Suprapubic skin (tissue), 3 donors: ENCODE results near the gene GPR161.

Source experiments
- CTCF ChIP-seq, 2 donors: fragments of 200-600 bp in 1 of 2; fragments of 450-650 bp in 1 of 2; sonication (generic) in 1 of 2; IDR thresholded peaks; one replicate each; pipeline ENCODE4 v1.5.1; 2016 to 2019; ENCODE audit warnings: antibody characterized with exemption in 2 of 2, mild to moderate bottlenecking in 1 of 2, moderate library complexity in 1 of 2
- EP300 ChIP-seq: sonication (generic); formaldehyde crosslinking; IDR thresholded peaks from one replicate; pipeline ENCODE4 v1.6.1; 2017; ENCODE audit warnings: antibody characterized with exemption
- POLR2A ChIP-seq, 2 donors: fragments of 450-650 bp; IDR thresholded peaks; one replicate each; pipeline ENCODE4 v1.6.1; 2017; ENCODE audit warnings: antibody characterized with exemption in 2 of 2, mild to moderate bottlenecking in 2 of 2, moderate library complexity in 2 of 2

GRCh38 chr1:168151935-168152334 lies 15.2 kb upstream of the GPR161 start:
- no peak for TF ChIP-seq CTCF (IDR thresholded peaks at IDR 0.05)
- TF ChIP-seq POLR2A (IDR thresholded peaks at IDR 0.05): no peak
- TF ChIP-seq EP300: no peak
